Epidermal melanocyte (primary cell): Measurements from ENCODE around the gene FBN1.

Source experiments
- DNase-seq: peaks from one replicate; pipeline ENCODE4 v3.0.0; 2011; ENCODE audit warnings: low spot score; ENCODE audit not compliant: insufficient read length

The FBN1 gene

GRCh38 chr15:48373821-48374451, 271.6 kb downstream of the FBN1 start:
- DNase-seq = no peak

- no peak for DNase-seq
Measured at GRCh38 chr15:48371961-48372360, 273.5 kb downstream of the FBN1 start.

GRCh38 chr15:48371550-48371949, 274.0 kb downstream of the FBN1 start:
- no peak for DNase-seq

- no peak for DNase-seq
Measured at GRCh38 chr15:48370460-48370859, 275.0 kb downstream of the FBN1 start.

- DNase-seq = no peak
Measured at GRCh38 chr15:48367483-48367882, 278.0 kb downstream of the FBN1 start.

GRCh38 chr15:48366584-48367312, 278.8 kb downstream of the FBN1 start:
- no peak for DNase-seq

GRCh38 chr15:48365575-48365974, 279.9 kb downstream of the FBN1 start:
- no peak for DNase-seq

- no peak for DNase-seq
Measured at GRCh38 chr15:48363474-48363873, 282.0 kb downstream of the FBN1 start.

- DNase-seq = no peak
Measured at GRCh38 chr15:48361685-48362084, 283.8 kb downstream of the FBN1 start.

GRCh38 chr15:48360841-48361240, 284.7 kb downstream of the FBN1 start:
- no peak for DNase-seq
